IMR-90 (cell line): ENCODE measurements around the gene BST1. TPM values are rescaled to one million over a fixed set of nuclear protein-coding genes. Genes with fewer than 3 reads are reported as not detected.

Source experiments
- ATAC-seq: fragments of 200-7000 bp; cut with Tn5 transposase; 2 replicates; pipeline ENCODE4 v1.9.1; 2020; ENCODE audit warnings: low read depth, mild to moderate bottlenecking, moderate library complexity
- BruUV-seq: library from RNA; stranded (reverse); fragments of 400-500 nt; replicated peaks from 2 replicates; lab custom pipeline; 2021; lab: Mats Ljungman, UMichigan
- CTCF ChIA-PET: fragments of 300-600 bp; formaldehyde crosslinking; extraction: SDS; loops from one replicate; lab custom pipeline; 2021; ENCODE audit warnings: antibody characterized with exemption; lab: Yijun Ruan, JAX
- POLR2A ChIA-PET: fragments of 300-600 bp; sonication (Branson Sonifier 250); formaldehyde crosslinking; loops from one replicate; lab custom pipeline; 2022; ENCODE audit warnings: antibody characterized with exemption; ENCODE audit not compliant: unreplicated experiment; lab: Charles Lee
- DNase-seq: peaks from one replicate; pipeline ENCODE4 v3.0.0; 2013
- H2AFZ ChIP-seq: replicated peaks from 2 replicates; pipeline ENCODE3; 2013; ENCODE audit warnings: low read length, mild to moderate bottlenecking; ENCODE audit not compliant: poor library complexity
- H2AK5ac ChIP-seq: 2 replicates; pipeline ENCODE4 v1.6.1; 2013; ENCODE audit warnings: low read depth, low read length, inconsistent platforms
- H2AK9ac ChIP-seq: replicated peaks from 2 replicates; pipeline ENCODE3; 2013; ENCODE audit warnings: mild to moderate bottlenecking, low read depth, low read length, moderate library complexity; ENCODE audit not compliant: poor library complexity
- H2BK120ac ChIP-seq: 2 replicates; pipeline ENCODE4 v1.6.1; 2013; ENCODE audit warnings: low read depth, low read length, inconsistent platforms
- H2BK15ac ChIP-seq: 3 replicates; pipeline ENCODE4 v1.6.1; 2013; ENCODE audit warnings: low read depth, low read length, inconsistent platforms
- H2BK20ac ChIP-seq: 2 replicates; pipeline ENCODE4 v1.6.1; 2013; ENCODE audit warnings: low read depth, mild to moderate bottlenecking, inconsistent platforms, low read length, moderate library complexity
- H2BK5ac ChIP-seq: 2 replicates; pipeline ENCODE4 v1.6.1; 2013; ENCODE audit warnings: mild to moderate bottlenecking, low read depth, low read length, inconsistent platforms; ENCODE audit not compliant: poor library complexity, severe bottlenecking
- H3K14ac ChIP-seq: replicated peaks from 2 replicates; pipeline ENCODE4 v1.6.1; 2013; ENCODE audit warnings: low read depth, low read length, inconsistent platforms
- H3K18ac ChIP-seq: 2 replicates; pipeline ENCODE4 v1.6.1; 2013; ENCODE audit warnings: low read depth, low read length, control low read depth
- H3K23ac ChIP-seq: 2 replicates; pipeline ENCODE4 v1.6.1; 2013; ENCODE audit warnings: low read depth, low read length, inconsistent platforms
- H3K27ac ChIP-seq: 2 replicates; pipeline ENCODE4 v1.5.1; 2013; ENCODE audit warnings: mild to moderate bottlenecking, control low read depth, low read length; ENCODE audit not compliant: insufficient read depth
- H3K27me3 ChIP-seq: 2 replicates; pipeline ENCODE4 v1.6.1; 2013; ENCODE audit warnings: low read length; ENCODE audit not compliant: control insufficient read depth, insufficient read depth
- H3K36me3 ChIP-seq: 2 replicates; pipeline ENCODE4 v1.6.1; 2013; ENCODE audit warnings: low read length, mixed read lengths; ENCODE audit not compliant: control insufficient read depth, insufficient read depth
- H3K4ac ChIP-seq: 2 replicates; pipeline ENCODE4 v1.6.1; 2013; ENCODE audit warnings: low read depth, low read length, inconsistent platforms
- H3K4me1 ChIP-seq: 2 replicates; pipeline ENCODE4 v1.6.1; 2013; ENCODE audit warnings: low read length, mixed read lengths; ENCODE audit not compliant: control insufficient read depth, insufficient read depth
- H3K4me2 ChIP-seq: 2 replicates; pipeline ENCODE4 v1.6.1; 2013; ENCODE audit warnings: low read depth, mild to moderate bottlenecking, control low read depth, low read length, moderate library complexity
- H3K4me3 ChIP-seq: 2 replicates; pipeline ENCODE4 v1.5.1; 2013; ENCODE audit warnings: low read depth, mild to moderate bottlenecking, control low read depth, low read length, moderate library complexity; ENCODE audit not compliant: insufficient read depth
- H3K56ac ChIP-seq: 2 replicates; pipeline ENCODE4 v1.6.1; 2013; ENCODE audit warnings: low read length, inconsistent platforms; ENCODE audit not compliant: insufficient read depth; ENCODE audit errors: extremely low read depth
- H3K79me1 ChIP-seq, 2 experiments: 2 replicates each; pipeline ENCODE4 v1.6.1; 2013; ENCODE audit warnings: low read length in 2 of 2, inconsistent platforms in 1 of 2, low read depth in 1 of 2
- H3K9ac ChIP-seq: 2 replicates; pipeline ENCODE4 v1.6.1; 2013; ENCODE audit warnings: low read depth, low read length, control low read depth
- H3K9me1 ChIP-seq: 2 replicates; pipeline ENCODE4 v1.6.1; 2013; ENCODE audit warnings: low read length, inconsistent platforms; ENCODE audit not compliant: insufficient read depth
- H3K9me3 ChIP-seq: 2 replicates; pipeline ENCODE4 v1.6.1; 2013; ENCODE audit warnings: low read length; ENCODE audit not compliant: control insufficient read depth, insufficient read depth
- H4K20me1 ChIP-seq: 2 replicates; pipeline ENCODE4 v1.6.1; 2013; ENCODE audit warnings: low read length, inconsistent platforms; ENCODE audit not compliant: insufficient read depth
- H4K5ac ChIP-seq: 2 replicates; pipeline ENCODE4 v1.6.1; 2013; ENCODE audit warnings: mild to moderate bottlenecking, low read depth, low read length, control low read depth
- H4K8ac ChIP-seq, 2 experiments: 2 replicates each; pipeline ENCODE4 v1.6.1; 2013; ENCODE audit warnings: low read depth in 2 of 2, low read length in 2 of 2, control low read depth in 1 of 2, inconsistent platforms in 1 of 2
- H4K91ac ChIP-seq: 2 replicates; pipeline ENCODE4 v1.6.1; 2013; ENCODE audit warnings: low read depth, low read length, inconsistent platforms; ENCODE audit not compliant: insufficient read depth
- BHLHE40 ChIP-seq: fragments of 150-350 bp; IDR thresholded peaks from 2 replicates; pipeline ENCODE4 v1.6.1; 2016; ENCODE audit warnings: mild to moderate bottlenecking, low read depth, low read length
- CHD1 ChIP-seq: IDR thresholded peaks from 2 replicates; pipeline ENCODE4 v1.6.1; 2012; ENCODE audit warnings: low read depth, low read length, improper control_type of control experiment
- CTCF ChIP-seq: conservative IDR thresholded peaks from 2 replicates; pipeline ENCODE4 v1.5.1; 2012; ENCODE audit warnings: mild to moderate bottlenecking, low read depth, low read length, improper control_type of control experiment
- ELK1 ChIP-seq: fragments of 150-350 bp; IDR thresholded peaks from 2 replicates; pipeline ENCODE4 v1.6.1; 2016; ENCODE audit warnings: low read depth, mild to moderate bottlenecking, low read length, moderate library complexity, borderline replicate concordance
- FOS ChIP-seq: fragments of 150-350 bp; IDR thresholded peaks from 2 replicates; pipeline ENCODE4 v1.6.1; 2016; ENCODE audit warnings: low read depth, low read length
- MAFK ChIP-seq: IDR thresholded peaks from 2 replicates; pipeline ENCODE4 v1.6.1; 2012; ENCODE audit warnings: low read depth, low read length, improper control_type of control experiment
- MAZ ChIP-seq: IDR thresholded peaks from 2 replicates; pipeline ENCODE4 v1.6.1; 2012; ENCODE audit warnings: low read depth, mild to moderate bottlenecking, low read length, improper control_type of control experiment, moderate library complexity, borderline replicate concordance
- MXI1 ChIP-seq: IDR thresholded peaks from 2 replicates; pipeline ENCODE4 v1.6.1; 2012; ENCODE audit warnings: low read depth, mild to moderate bottlenecking, low read length, moderate library complexity, borderline replicate concordance
- NFE2L2 ChIP-seq: fragments of 150-350 bp; IDR thresholded peaks from 2 replicates; pipeline ENCODE4 v1.6.1; 2016; ENCODE audit warnings: low read depth, mild to moderate bottlenecking, low read length
- POLR2A ChIP-seq: IDR thresholded peaks from 2 replicates; pipeline ENCODE4 v1.6.1; 2012; ENCODE audit warnings: mild to moderate bottlenecking, low read depth, low read length
- RAD21 ChIP-seq: IDR thresholded peaks from 2 replicates; pipeline ENCODE4 v1.6.1; 2012; ENCODE audit warnings: low read length, improper control_type of control experiment
- RCOR1 ChIP-seq: IDR thresholded peaks from 2 replicates; pipeline ENCODE4 v1.6.1; 2012; ENCODE audit warnings: mild to moderate bottlenecking, low read length, improper control_type of control experiment; ENCODE audit not compliant: insufficient replicate concordance
- SMC3 ChIP-seq: fragments of 150-350 bp; IDR thresholded peaks from 2 replicates; pipeline ENCODE4 v1.6.1; 2016; ENCODE audit warnings: low read depth, mild to moderate bottlenecking, antibody characterized with exemption, low read length, moderate library complexity
- USF2 ChIP-seq: fragments of 150-350 bp; IDR thresholded peaks from 2 replicates; pipeline ENCODE4 v1.6.1; 2017; ENCODE audit warnings: mild to moderate bottlenecking, antibody characterized with exemption, low read length, low read depth
- WGBS, 2 experiments: methylation state at CpG; one replicate each; pipeline versions ENCODE4 v1.1.5 to v1.1.7; 2013; ENCODE audit warnings: missing lambda C conversion rate in 2 of 2; ENCODE audit not compliant: insufficient read length in 1 of 2; ENCODE audit errors: extremely low coverage in 2 of 2; 5-methylcytosine and 5-hydroxymethylcytosine counted together
- dilution Hi-C: fragments of 300-500 bp; cut with HindIII; formaldehyde crosslinking; loops from one replicate; pipeline ENCODE4 v1.14.3; 2018; ENCODE audit warnings: low sequenced_read_pairs; ENCODE audit not compliant: unreplicated experiment
- in situ Hi-C: fragments of 300-500 bp; cut with MboI; formaldehyde crosslinking; loops from 3 replicates; pipeline ENCODE4 v1.14.3; 2019; ENCODE audit warnings: low sequenced_read_pairs, inconsistent platforms, mixed read lengths
- intact Hi-C: fragments of 100-400 bp; cut with micrococcal nuclease; formaldehyde crosslinking; loops from 2 replicates; pipeline ENCODE4 v1.10.0; 2022
- polyA plus RNA-seq, 3 experiments: library from polyadenylated mRNA; depleted of rRNA; stranded (reverse); fragments of >200 nt; gene quantifications; 2 replicates each; pipeline ENCODE4 v1.2.3, GENCODE V29; 2012; ENCODE audit warnings: low replicate concordance in 1 of 3
- total RNA-seq: library from RNA; depleted of rRNA; stranded (reverse); fragments of >200 nt; gene quantifications from 2 replicates; pipeline ENCODE4 v1.2.3, GENCODE V29; 2012

The BST1 gene
- total and polyA plus RNA-seq, 2 of the 4 experiments (the other 2 are of a cell fraction) = 6.6 to 11.1 TPM

- TF ChIP-seq CHD1 = no peak
- TF ChIP-seq RCOR1 = no peak
- TF ChIP-seq NFE2L2 = no peak
- TF ChIP-seq RAD21 = no peak
- no peak for TF ChIP-seq FOS
- no peak for TF ChIP-seq MXI1
- no peak for TF ChIP-seq MAFK
- TF ChIP-seq USF2 = no peak
- no peak for TF ChIP-seq MAZ
- no peak for TF ChIP-seq CTCF
- no peak for TF ChIP-seq ELK1
- no peak for TF ChIP-seq SMC3
- TF ChIP-seq BHLHE40 = no peak
- no peak for TF ChIP-seq POLR2A
- Histone ChIP-seq H4K20me1 (no peaks in the 10 kb centered on the region), H2AK5ac (no peak overlapping the region), H3K9me3 (peaks cover 13% of the 10 kb centered on the region), H2BK15ac (no peak overlapping the region), H3K4me2 (no peak overlapping the region), H3K23ac (no peak overlapping the region), H3K27ac (no peak overlapping the region), H3K14ac (no peak overlapping the region), H2AFZ (no peak overlapping the region), H3K27me3 (peaks cover 5% of the 10 kb centered on the region), H3K56ac (no peak overlapping the region), H3K4me3 (no peak overlapping the region), H3K18ac (no peak overlapping the region), H2BK20ac (no peak overlapping the region), H3K4ac (no peak overlapping the region), H3K9ac (no peak overlapping the region), H2BK120ac (no peak overlapping the region), H3K79me1 (no peaks in the 10 kb centered on the region), H3K9me1 (no peaks in the 10 kb centered on the region), H4K5ac (no peak overlapping the region), H4K91ac (no peak overlapping the region), H2BK5ac (no peak overlapping the region), H4K8ac (no peak overlapping the region), H3K36me3 (no peaks in the 10 kb centered on the region), H2AK9ac (no peak overlapping the region), H3K4me1 (peaks cover 2% of the 10 kb centered on the region; the same call in 1 of the 2 replicates)
- ChIA-PET CTCF (no interaction called here), POLR2A (no interaction called here)
- intact Hi-C loops = no loop called here
- ATAC-seq = no peak
- WGBS, 2 experiments = no CpG with 5 or more reads among the region's 11 CpGs
- no peak for DNase-seq
- BruUV-seq = no TSS peak
- in situ Hi-C loops = no loop called here
- dilution Hi-C loops = no loop called here
Measured at GRCh38 chr4:15740764-15741404, 38.0 kb downstream of the BST1 start.
